Central memory CD8-positive, alpha-beta T cell (primary cell): ENCODE data around the gene ZNF468.
"Not testable (repeated sequence)": the region's sequence is repeated elsewhere in the genome, so short reads cannot be mapped to it uniquely, and the experiment has no call there.

Experiments used
- ATAC-seq: fragments of 150-1000 bp; cut with Tn5 transposase; replicated peaks from 2 replicates; pipeline ENCODE4 v1.10.0; 2022; ENCODE audit warnings: mild to moderate bottlenecking, moderate FRiP score, moderate number of reproducible peaks; ENCODE audit not compliant: poor library complexity, severe bottlenecking; ENCODE audit errors: extremely low read depth
- DNase-seq, 2 donors: peaks; one replicate each; pipeline ENCODE4 v3.0.0; 2021; ENCODE audit warnings: low spot score in 2 of 2
- H3K27ac Mint-ChIP-seq: one replicate; pipeline ENCODE4 v1.8.0; 2022; ENCODE audit warnings: low read depth, mild to moderate bottlenecking, moderate library complexity, mixed read lengths
- H3K27me3 Mint-ChIP-seq: one replicate; pipeline ENCODE4 v1.8.0; 2022; ENCODE audit warnings: mixed read lengths
- H3K36me3 Mint-ChIP-seq: one replicate; pipeline ENCODE4 v1.8.0; 2022; ENCODE audit warnings: mild to moderate bottlenecking, moderate library complexity, mixed read lengths; ENCODE audit not compliant: insufficient read depth
- H3K4me1 Mint-ChIP-seq: one replicate; pipeline ENCODE4 v1.8.0; 2022; ENCODE audit warnings: mixed read lengths
- H3K4me3 Mint-ChIP-seq: one replicate; pipeline ENCODE4 v1.8.0; 2022; ENCODE audit warnings: mild to moderate bottlenecking, moderate library complexity, mixed read lengths
- H3K9me3 Mint-ChIP-seq: one replicate; pipeline ENCODE4 v1.8.0; 2022; ENCODE audit warnings: mixed read lengths

The ZNF468 gene

GRCh38 chr19:52871466-52871865, 14.0 kb upstream of the ZNF468 start:
- no peak overlapping the region for H3K27ac Mint-ChIP-seq
- H3K9me3 Mint-ChIP-seq = no peaks in the 10 kb centered on the region
- ATAC-seq (no peak), DNase-seq (no peak)
- H3K4me3 Mint-ChIP-seq = no peak overlapping the region
- H3K27me3 Mint-ChIP-seq = no peaks in the 10 kb centered on the region
- no peaks in the 10 kb centered on the region for H3K4me1 Mint-ChIP-seq
- H3K36me3 Mint-ChIP-seq = no peaks in the 10 kb centered on the region

GRCh38 chr19:52868031-52868430, 10.6 kb upstream of the ZNF468 start:
- H3K4me3 Mint-ChIP-seq, H3K27ac Mint-ChIP-seq, DNase-seq, H3K36me3 Mint-ChIP-seq, H3K27me3 Mint-ChIP-seq, H3K4me1 Mint-ChIP-seq, ATAC-seq, H3K9me3 Mint-ChIP-seq: not testable (repeated sequence)

- not testable (repeated sequence) for H3K27me3 Mint-ChIP-seq, H3K9me3 Mint-ChIP-seq, DNase-seq
- peak; percentile 19 for ATAC-seq
- Mint-ChIP-seq H3K4me1 (peaks cover 33% of the 10 kb centered on the region), H3K27ac (peak overlapping the region; percentile 86), H3K4me3 (peak overlapping the region; percentile 94), H3K36me3 (peaks cover 23% of the 10 kb centered on the region)
These were observed 660 bp downstream of the ZNF468 start for GRCh38 chr19:52856540-52857377.

DNA sequence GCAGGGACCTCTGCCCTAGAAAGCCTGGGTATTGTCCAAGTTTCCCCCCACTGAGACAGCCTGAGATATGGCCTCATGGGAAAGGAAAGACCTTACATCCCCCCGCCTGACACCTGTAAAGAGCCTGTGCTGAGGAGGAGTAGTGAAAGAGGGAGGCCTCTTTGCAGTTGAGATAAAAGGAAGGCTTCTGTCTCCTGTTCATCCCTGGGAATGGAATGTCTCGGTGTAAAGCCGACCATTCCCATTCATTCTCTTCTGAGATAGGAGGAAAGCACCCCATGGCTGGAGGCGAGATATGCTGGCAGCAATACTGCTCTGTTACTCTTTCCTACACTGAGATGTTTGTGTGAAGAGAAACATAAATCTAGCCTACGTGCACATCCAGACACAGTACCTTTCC, 10.1 kb downstream of the ZNF468 start:
- H3K27me3 Mint-ChIP-seq, H3K4me1 Mint-ChIP-seq, H3K9me3 Mint-ChIP-seq, ATAC-seq, H3K4me3 Mint-ChIP-seq, DNase-seq, H3K27ac Mint-ChIP-seq: not testable (repeated sequence)
- peaks cover 82% of the 10 kb centered on the region for H3K36me3 Mint-ChIP-seq

GRCh38 chr19:52840825-52841465, 16.5 kb downstream of the ZNF468 start:
- H3K4me3 Mint-ChIP-seq, H3K27ac Mint-ChIP-seq, H3K4me1 Mint-ChIP-seq, ATAC-seq, DNase-seq, H3K27me3 Mint-ChIP-seq: not testable (repeated sequence)
- Mint-ChIP-seq H3K36me3 (peaks cover 49% of the 10 kb centered on the region), H3K9me3 (peaks cover 20% of the 10 kb centered on the region)

GRCh38 chr19:52834289-52834688, 23.1 kb downstream of the ZNF468 start:
- not testable (repeated sequence) for H3K4me1 Mint-ChIP-seq, H3K4me3 Mint-ChIP-seq, ATAC-seq, H3K36me3 Mint-ChIP-seq, DNase-seq, H3K27me3 Mint-ChIP-seq
- Mint-ChIP-seq H3K27ac (peak overlapping the region; percentile 91), H3K9me3 (peaks cover 19% of the 10 kb centered on the region)

- Mint-ChIP-seq H3K27ac (peak overlapping the region; percentile 91), H3K4me3 (peak overlapping the region; percentile 43), H3K9me3 (peaks cover 19% of the 10 kb centered on the region)
- H3K36me3 Mint-ChIP-seq, H3K27me3 Mint-ChIP-seq, H3K4me1 Mint-ChIP-seq: not testable (repeated sequence)
- DNase-seq = peak in 1 of 2 donors; percentile 12
- peak; percentile 84 for ATAC-seq
These were observed 23.9 kb downstream of the ZNF468 start for GRCh38 chr19:52833541-52833940.

GRCh38 chr19:52829866-52830265, 27.6 kb downstream of the ZNF468 start:
- H3K36me3 Mint-ChIP-seq, DNase-seq, H3K27me3 Mint-ChIP-seq, H3K9me3 Mint-ChIP-seq, H3K4me1 Mint-ChIP-seq, H3K27ac Mint-ChIP-seq, H3K4me3 Mint-ChIP-seq, ATAC-seq: not testable (repeated sequence)

DNA sequence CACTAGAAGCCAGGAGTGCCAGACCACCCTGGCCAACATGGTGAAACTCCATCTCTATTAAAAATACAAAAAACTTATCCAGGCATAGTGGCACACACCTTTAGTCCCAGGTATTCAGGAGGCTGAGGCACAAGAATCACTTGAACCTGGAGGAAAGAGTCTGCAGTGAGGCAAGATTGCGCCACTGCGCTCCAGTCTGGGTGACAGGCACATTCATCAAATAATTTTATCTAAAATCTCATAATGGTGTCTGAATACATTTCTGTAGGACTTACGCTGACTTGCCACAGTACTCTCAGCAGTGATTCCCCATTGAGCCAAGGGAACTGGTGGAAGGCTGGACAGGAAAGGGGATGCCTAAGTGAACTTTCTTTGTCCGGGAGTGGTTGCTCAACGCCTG, 31.7 kb downstream of the ZNF468 start:
- peaks cover 3% of the 10 kb centered on the region for H3K4me1 Mint-ChIP-seq
- H3K27ac Mint-ChIP-seq = no peak overlapping the region
- no peaks in the 10 kb centered on the region for H3K9me3 Mint-ChIP-seq
- ATAC-seq = no peak
- no peaks in the 10 kb centered on the region for H3K27me3 Mint-ChIP-seq
- H3K36me3 Mint-ChIP-seq = peaks cover 4% of the 10 kb centered on the region
- no peak for DNase-seq
- H3K4me3 Mint-ChIP-seq = no peak overlapping the region

DNA sequence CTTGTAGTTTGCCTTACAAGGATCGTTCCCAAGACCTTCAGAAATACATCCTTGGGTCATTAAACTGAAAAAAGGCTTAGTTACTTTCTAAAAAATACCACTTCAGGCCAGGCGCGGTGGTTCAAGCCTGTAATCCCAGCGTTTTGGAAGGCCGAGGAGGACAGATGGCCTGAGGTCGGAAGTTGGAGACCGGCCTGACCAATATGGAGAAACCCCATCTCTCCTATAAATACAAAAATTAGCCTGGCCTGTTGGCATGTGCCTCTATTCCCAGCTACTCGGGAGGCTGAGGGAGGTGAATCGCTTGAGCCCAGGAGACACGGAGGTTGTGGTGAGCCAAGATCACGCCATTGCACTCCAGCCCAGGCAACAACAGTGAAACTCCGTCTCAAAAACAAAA, 33.7 kb downstream of the ZNF468 start:
- Mint-ChIP-seq H3K9me3 (no peaks in the 10 kb centered on the region), H3K4me1 (peaks cover 14% of the 10 kb centered on the region), H3K27ac (no peak overlapping the region), H3K27me3 (no peaks in the 10 kb centered on the region), H3K36me3 (peaks cover 7% of the 10 kb centered on the region), H3K4me3 (no peak overlapping the region)
- ATAC-seq (no peak), DNase-seq (no peak)

DNA sequence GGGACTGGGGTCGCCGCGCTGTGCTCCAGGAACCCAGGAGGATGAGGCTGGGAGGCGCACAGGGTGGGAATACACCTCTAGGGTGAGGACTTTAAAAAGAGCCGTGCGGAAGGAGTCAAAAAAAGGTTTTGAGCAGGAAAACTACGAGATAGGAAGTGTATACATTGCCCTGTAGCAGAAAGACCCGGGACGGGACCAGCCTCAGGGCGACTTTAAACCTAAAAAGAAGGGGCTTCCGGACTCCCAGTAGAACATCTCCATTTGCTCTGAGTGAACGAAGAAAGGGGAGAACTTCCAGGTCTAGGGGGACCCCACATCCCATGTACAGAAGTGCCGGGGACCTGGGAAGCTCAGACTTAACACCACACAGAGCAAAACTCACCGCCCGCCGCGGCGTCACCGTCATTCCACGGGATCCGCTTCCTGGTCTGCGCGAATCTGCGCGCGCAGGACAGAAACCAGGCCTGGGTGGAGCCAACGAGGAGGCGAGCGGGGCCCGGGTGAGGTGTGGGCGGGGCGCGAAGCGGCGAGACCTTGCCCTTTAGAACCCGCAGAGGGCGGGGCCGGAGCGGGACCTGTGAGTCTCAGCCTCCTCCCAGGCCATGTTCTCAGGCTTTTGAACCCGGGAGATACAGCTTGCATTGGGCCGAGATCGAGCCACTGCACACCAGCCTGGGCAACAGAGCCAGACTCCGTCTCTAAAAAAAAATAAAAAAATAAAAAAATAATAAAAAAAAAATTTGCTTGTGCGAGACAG, 36.0 kb downstream of the ZNF468 start, which contains the start of gene ZNF28:
ZNF28 (minus strand) TSS at position 430 of the 757 bp plus-strand sequence. CDS start 3,675 bp downstream, outside the sequence.
- ATAC-seq (peak; percentile 99), DNase-seq (peak; percentile 36 to 46)
- Mint-ChIP-seq H3K4me1 (peaks cover 25% of the 10 kb centered on the region), H3K27ac (peak within 1 kb of the TSS; percentile 94), H3K4me3 (peak within 1 kb of the TSS; percentile 86), H3K36me3 (peaks cover 22% of the 10 kb centered on the region)
- H3K9me3 Mint-ChIP-seq, H3K27me3 Mint-ChIP-seq: not testable (repeated sequence)

DNA sequence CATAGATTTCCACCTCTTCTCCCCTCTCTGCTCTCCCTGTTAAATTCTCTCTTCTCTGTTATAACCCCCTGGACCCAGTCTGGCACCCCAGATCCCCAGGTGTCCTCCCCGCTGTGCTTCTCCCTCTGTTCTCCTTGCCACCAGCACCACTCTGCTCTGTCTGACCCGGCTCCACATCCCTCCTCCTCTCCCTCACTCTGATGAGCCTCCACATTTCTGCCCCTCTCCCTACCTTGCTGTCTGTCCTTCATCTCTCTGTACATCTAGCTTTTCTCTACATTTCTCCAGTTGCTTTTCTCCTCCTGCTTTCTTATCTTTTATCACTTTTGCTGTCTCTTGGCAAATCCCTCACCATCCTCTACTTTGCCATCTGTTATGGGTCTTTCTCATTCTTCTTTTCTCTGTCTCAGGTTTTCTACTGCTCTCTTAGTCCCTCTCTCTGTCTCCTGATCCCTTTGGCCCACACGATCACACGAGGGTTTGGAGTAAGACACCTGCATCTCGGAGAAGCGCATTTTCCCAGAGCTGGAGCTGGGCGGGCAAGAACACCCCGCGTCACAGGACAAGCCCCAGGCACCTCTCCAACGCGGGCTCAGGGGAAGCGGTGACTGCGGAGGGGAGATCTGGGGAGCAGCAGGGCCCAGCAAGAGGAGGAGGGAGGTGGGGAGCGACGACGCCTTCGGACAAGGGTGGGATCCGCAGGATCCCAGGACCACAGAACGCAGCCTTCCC, 36.8 kb downstream of the ZNF468 start:
- H3K9me3 Mint-ChIP-seq, DNase-seq, H3K27me3 Mint-ChIP-seq: not testable (repeated sequence)
- peak overlapping the region; percentile 86 for H3K4me3 Mint-ChIP-seq
- peaks cover 25% of the 10 kb centered on the region for H3K4me1 Mint-ChIP-seq
- peak overlapping the region; percentile 94 for H3K27ac Mint-ChIP-seq
- peaks cover 24% of the 10 kb centered on the region for H3K36me3 Mint-ChIP-seq
- ATAC-seq = peak; percentile 35
